A673 (cell line): Measurements from ENCODE around the gene LMF2.

ENCODE experiments used
- CTCF ChIP-seq: fragments of 300-800, 200-600 bp; sonication (generic); conservative IDR thresholded peaks from 2 replicates; pipeline ENCODE4 v1.5.1; 2017; ENCODE audit warnings: low read depth, mild to moderate bottlenecking, antibody characterized with exemption, low read length, moderate library complexity, mixed read lengths
- EZH2 ChIP-seq: fragments of 200-600 bp; sonication (generic); IDR thresholded peaks from 2 replicates; pipeline ENCODE4 v1.6.1; 2017; ENCODE audit warnings: borderline replicate concordance, low read depth, mild to moderate bottlenecking, mixed read lengths, antibody characterized with exemption, low read length; ENCODE audit not compliant: poor library complexity, severe bottlenecking

- TF ChIP-seq EZH2: no peak
- TF ChIP-seq CTCF: no peak
Observed at GRCh38 chr22:50471197-50471847, 36.2 kb downstream of the LMF2 start.
